ENCODE results near the gene ING5.
A peak's percentile ranks its signal among the peaks of the same experiment; 100 is the strongest.

Gene ING5

GRCh38 chr2:241670333-241671110 lies 31.3 kb upstream of the ING5 start:
- no peaks in the 10 kb centered on the region for H3K27me3 ChIP-seq
- peaks cover 59% of the 10 kb centered on the region for H3K36me3 ChIP-seq
- H3K4me1 ChIP-seq = peaks cover 14% of the 10 kb centered on the region
- no peaks in the 10 kb centered on the region for H3K9me3 ChIP-seq
- no peak for TF ChIP-seq CTCF (IDR thresholded peaks at IDR 0.05; ENCODE audit: low read depth, low read length)
- no peak for DNase-seq
- no peak overlapping the region for H3K4me3 ChIP-seq (ENCODE audit: low read depth, low read length)

- Histone ChIP-seq H3K36me3 (peaks cover 69% of the 10 kb centered on the region), H3K9me3 (no peaks in the 10 kb centered on the region), H3K4me3 (ENCODE audit: low read depth, low read length) (no peak overlapping the region), H3K27me3 (no peaks in the 10 kb centered on the region), H3K4me1 (peaks cover 5% of the 10 kb centered on the region)
- no peak for DNase-seq
- no peak for TF ChIP-seq CTCF (IDR thresholded peaks at IDR 0.05; ENCODE audit: low read depth, low read length)
Observed at GRCh38 chr2:241671457-241672240, 30.2 kb upstream of the ING5 start.

GRCh38 chr2:241672243-241673188 lies 29.3 kb upstream of the ING5 start:
- no peaks in the 10 kb centered on the region for H3K4me1 ChIP-seq

GRCh38 chr2:241673189-241673663 lies 28.6 kb upstream of the ING5 start:
- H3K4me3 ChIP-seq (ENCODE audit: low read depth, low read length) = no peak overlapping the region
- no peaks in the 10 kb centered on the region for H3K27me3 ChIP-seq
- no peak for DNase-seq
- TF ChIP-seq CTCF (IDR thresholded peaks at IDR 0.05; ENCODE audit: low read depth, low read length) = no peak
- no peaks in the 10 kb centered on the region for H3K9me3 ChIP-seq
- H3K4me1 ChIP-seq = no peaks in the 10 kb centered on the region
- H3K36me3 ChIP-seq = peaks cover 67% of the 10 kb centered on the region

More at GRCh38 chr2:241672243-241673188, 29.3 kb upstream of the ING5 start:
- no peak for TF ChIP-seq CTCF (IDR thresholded peaks at IDR 0.05; ENCODE audit: low read depth, low read length)
- H3K9me3 ChIP-seq = no peaks in the 10 kb centered on the region
- no peaks in the 10 kb centered on the region for H3K27me3 ChIP-seq
- no peak overlapping the region for H3K4me3 ChIP-seq (ENCODE audit: low read depth, low read length)
- no peak for DNase-seq
- H3K36me3 ChIP-seq = peaks cover 69% of the 10 kb centered on the region

GRCh38 chr2:241673797-241674725 lies 27.8 kb upstream of the ING5 start:
- H3K4me1 ChIP-seq = no peaks in the 10 kb centered on the region
- TF ChIP-seq CTCF (IDR thresholded peaks at IDR 0.05; ENCODE audit: low read depth, low read length) = no peak

More at GRCh38 chr2:241673797-241674725, 27.8 kb upstream of the ING5 start:
- Histone ChIP-seq H3K36me3 (peaks cover 69% of the 10 kb centered on the region), H3K4me3 (ENCODE audit: low read depth, low read length) (no peak overlapping the region), H3K27me3 (no peaks in the 10 kb centered on the region), H3K9me3 (no peaks in the 10 kb centered on the region)
- DNase-seq = peak; percentile 32
